ENCODE results near the gene CEP83.
"Not testable (repeated sequence)": the region's sequence is repeated elsewhere in the genome, so short reads cannot be mapped to it uniquely, and the experiment has no call there.

CEP83 gene

GRCh38 chr12:94459728-94460615 lies at the start of gene CEP83:
CEP83 (minus strand) TSS chr12:94459867; CDS start chr12:94412490, 47,377 bp downstream.
- peak; percentile 67 to 73 for DNase-seq (ENCODE audit: low read depth in 2 of 2)

DNA sequence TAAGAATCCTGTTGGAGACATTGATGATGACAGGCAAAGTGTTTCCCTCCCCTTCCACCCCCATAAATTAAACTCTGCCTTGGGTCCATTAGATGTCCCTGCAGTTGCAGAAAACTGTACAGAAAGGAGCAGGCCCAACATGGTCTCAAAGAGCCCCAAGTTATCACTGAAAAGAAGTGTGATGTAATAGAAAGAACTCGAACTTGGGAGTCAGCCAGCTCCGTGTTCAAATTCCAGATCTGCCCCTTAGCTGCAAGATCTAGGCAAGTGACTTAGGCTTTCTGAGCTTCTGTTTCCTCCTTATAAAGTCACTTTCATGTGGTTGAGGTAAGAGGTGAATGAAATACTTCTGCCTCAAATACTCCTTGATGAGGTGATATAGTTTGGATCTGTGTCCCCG lies 49.6 kb upstream of the CEP83 start:
- DNase-seq (ENCODE audit: low read depth in 2 of 2): no peak

- no peak for DNase-seq (ENCODE audit: low read depth in 2 of 2)
Measured at GRCh38 chr12:94507455-94507854, 47.8 kb upstream of the CEP83 start.

DNA sequence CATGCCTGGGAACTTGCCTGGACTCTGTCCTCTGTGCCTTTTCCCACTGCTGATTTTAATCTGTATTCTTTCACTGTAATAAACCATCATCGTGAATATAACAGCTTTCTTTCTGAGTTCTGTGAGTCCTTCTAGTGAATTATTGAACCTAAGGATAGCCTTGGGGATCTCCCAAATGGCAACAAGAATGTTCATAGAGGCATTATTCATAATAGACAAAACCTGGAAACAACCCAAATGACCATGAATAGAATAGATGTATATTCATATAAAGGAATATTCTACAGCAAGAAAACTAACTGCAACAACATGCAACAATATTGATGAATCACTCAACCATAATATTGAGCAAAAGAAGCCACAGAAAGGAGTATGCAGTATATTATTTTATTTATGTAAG lies 44.7 kb upstream of the CEP83 start:
- DNase-seq (ENCODE audit: low read depth in 2 of 2): no peak

GRCh38 chr12:94503619-94504018 lies 44.0 kb upstream of the CEP83 start:
- no peak for DNase-seq (ENCODE audit: low read depth in 2 of 2)

- no peak for DNase-seq (ENCODE audit: low read depth in 2 of 2)
Measured at GRCh38 chr12:94500831-94501567, 41.3 kb upstream of the CEP83 start.

DNA sequence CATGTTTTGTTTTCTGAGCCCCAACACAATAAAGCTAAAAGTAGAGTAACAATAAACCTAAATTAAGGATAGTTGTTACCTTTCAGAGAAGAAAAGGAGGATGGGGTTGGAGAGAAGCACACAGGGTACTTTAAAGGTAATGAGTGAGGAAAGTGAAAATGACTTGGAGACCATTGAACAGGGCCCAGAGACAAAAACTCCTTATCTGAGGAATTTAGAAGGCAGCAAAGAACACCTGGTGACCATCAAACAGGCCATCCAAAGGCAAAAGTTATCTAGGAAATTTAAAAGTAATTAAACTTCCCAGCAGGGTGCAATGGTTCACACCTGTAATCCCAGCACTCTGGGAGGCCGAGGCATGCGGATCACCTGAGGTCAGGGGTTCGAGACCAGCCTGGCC lies 39.0 kb upstream of the CEP83 start:
- DNase-seq (ENCODE audit: low read depth in 2 of 2): no peak

DNA sequence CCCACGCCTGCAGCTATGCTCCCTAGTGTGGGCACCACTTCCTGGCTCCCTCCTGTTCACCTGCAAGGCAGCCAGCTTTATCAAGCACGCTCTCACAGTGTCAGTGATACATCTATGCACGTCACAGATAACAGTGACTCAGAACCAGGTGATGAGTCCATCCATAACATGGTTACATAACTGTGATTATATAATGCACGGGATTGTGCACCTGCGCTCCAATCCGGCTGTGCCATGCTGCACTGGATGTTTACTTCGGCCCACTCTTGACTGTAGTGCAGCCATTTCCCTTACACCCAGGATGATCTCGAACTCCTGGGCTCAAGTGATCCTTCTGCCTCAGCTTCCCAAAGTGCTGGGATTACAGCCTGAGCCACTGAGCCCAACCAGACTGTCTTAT lies 38.4 kb upstream of the CEP83 start:
- DNase-seq (ENCODE audit: low read depth in 2 of 2): no peak

DNA sequence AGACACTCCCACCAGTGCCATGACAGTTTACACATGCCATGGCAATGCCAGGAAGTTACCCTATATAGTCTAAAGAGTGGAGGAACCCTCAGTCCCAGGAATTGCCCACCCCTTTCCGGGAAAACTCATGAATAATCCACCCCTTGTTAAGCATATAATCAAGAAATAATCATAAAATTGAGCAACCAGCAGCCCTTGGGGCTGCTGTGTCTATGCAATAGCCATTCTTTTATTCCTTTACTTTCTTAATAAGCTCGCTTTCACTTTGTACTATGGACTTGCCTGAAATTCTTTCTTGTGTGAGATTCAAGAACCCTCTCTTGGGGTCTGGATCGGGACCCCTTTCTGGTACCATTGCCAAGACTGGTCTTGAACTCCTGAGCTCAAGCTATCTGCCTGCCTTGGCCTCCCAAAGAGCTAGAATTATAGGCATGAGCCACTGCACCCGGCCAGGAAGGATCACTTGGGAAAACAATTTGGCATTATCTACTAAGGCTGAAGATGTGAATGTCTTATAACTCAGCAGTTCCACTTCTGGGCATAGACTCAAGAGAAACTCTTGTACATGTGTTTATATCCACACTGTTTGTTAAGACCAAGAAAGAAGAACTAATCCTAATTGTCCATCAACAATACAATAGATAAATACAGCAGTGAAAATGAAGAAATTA lies 35.9 kb upstream of the CEP83 start:
- DNase-seq (ENCODE audit: low read depth in 2 of 2): no peak

GRCh38 chr12:94491489-94491888 lies 31.8 kb upstream of the CEP83 start:
- DNase-seq (ENCODE audit: low read depth in 2 of 2): no peak

GRCh38 chr12:94488463-94488862 lies 28.8 kb upstream of the CEP83 start:
- DNase-seq (ENCODE audit: low read depth in 2 of 2): no peak

GRCh38 chr12:94481734-94482133 lies 22.1 kb upstream of the CEP83 start:
- DNase-seq (ENCODE audit: low read depth in 2 of 2): no peak

GRCh38 chr12:94469522-94469921 lies 9.9 kb upstream of the CEP83 start:
- no peak for DNase-seq (ENCODE audit: low read depth in 2 of 2)

DNA sequence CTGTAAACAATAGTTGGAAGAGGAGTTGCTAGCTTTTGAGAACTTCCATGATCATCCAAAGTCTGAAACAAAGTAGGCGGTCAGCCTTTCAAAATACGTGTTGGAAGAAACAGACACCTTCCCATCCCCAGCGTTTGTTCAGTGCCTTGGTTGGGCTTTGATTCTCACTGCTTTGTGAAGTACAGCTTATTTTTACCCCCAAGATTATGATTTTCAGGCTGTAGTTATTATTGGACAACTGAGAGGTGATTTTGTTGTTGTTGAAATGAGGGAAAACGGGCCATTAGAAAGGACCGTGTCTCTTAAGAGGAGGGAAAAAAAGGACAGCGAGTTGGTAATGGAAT lies 921 bp upstream of the CEP83 start:
- DNase-seq (ENCODE audit: low read depth in 2 of 2): no peak

- peak; percentile 2 for DNase-seq (ENCODE audit: low read depth in 2 of 2)
Measured at GRCh38 chr12:94458877-94459727, 565 bp downstream of the CEP83 start.

DNA sequence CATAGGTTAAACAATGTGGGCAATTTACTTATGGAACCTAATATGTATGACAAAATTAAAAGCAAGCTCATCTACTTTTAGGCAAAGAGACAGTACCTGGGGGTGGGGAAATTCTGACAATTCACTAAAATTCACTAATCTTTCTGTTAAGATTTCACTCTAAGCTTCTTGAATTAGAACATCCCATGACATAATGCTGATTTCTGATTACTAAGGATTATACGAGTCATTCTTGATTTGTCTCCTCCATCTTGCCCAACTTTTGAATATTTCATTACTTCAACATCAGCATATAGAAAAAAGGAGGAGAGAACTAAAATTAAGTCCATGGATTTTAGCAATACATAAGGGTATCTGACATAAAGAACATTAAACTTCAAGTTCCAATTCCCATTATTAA lies 2.4 kb downstream of the CEP83 start:
- DNase-seq (ENCODE audit: low read depth in 2 of 2): no peak

DNA sequence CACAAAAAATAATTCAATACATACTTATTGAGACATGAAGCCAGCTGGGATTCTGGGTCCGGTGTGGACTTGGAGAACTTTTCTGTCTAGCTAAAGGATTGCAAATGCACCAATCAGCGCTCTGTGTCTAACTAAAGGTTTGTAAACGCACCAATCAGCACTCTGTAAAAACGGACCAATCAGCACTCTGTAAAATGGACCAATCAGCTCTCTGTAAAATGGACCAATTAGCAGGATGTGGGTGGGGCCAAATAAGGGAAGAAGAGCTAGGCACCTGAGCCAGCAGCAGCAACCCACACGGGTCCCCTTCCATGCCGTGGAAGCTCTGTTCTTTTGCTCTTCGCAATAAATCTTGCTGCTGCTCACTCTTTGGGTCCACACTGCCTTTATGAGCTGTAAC lies 5.3 kb downstream of the CEP83 start:
- not testable (repeated sequence) for DNase-seq (ENCODE audit: low read depth in 2 of 2)

DNA sequence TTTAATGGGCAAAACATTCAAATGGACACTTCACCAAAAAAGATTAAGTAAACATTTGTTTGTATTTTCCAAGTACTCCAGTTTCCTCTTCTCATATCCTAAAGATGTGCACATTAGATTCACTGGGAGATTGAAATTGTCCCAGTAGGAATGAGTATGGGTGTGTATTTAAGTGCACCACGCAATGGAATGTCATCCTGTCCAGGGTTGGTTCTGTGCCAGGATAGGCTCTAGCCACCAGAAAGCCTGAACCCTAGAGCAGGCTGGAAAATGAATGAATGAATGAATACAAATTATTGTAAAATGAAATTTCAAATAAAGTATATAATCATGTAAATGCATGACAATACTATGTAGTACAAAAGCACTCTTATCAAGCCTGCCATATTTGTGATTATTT lies 14.0 kb downstream of the CEP83 start:
- DNase-seq (ENCODE audit: low read depth in 2 of 2): no peak

GRCh38 chr12:94437303-94437702 lies 22.4 kb downstream of the CEP83 start:
- no peak for DNase-seq (ENCODE audit: low read depth in 2 of 2)

DNA sequence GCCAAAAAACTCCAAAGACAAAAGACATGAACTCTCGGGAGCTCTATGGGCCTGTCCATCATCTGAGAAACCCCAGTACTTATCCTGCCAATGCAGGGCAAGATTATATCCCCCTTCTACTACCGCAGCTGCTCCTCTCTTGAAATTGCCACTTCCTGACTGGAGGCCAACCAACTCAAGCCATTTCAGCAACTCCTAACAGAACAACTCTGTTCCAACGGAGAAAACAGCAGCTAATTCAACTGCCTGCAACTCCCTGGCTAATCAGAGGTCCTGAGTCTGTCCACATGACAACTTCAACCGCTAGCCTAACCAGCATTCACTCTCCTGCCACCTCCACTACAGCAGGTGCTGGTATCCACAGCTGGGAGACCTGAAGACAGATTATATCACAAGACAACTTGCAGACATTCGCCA lies 24.1 kb downstream of the CEP83 start:
- DNase-seq (ENCODE audit: low read depth in 2 of 2): no peak

DNA sequence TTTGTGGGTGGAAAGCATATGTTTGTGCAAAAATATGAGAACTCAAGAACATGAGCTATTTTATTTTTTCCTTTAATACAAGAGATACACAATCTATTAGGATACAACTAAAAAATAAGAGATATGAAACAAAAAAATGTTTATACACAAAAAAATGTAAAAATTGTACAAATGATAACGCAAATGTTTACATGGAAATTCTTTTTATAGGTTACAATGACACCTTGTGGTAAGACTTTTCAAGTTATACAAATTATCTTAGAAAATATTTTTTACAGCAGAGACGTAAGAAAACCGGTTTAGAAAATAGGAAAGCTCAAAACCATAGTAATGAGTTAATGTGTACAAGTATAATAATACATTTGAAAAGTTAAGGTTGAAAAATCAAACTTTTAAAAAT lies 25.5 kb downstream of the CEP83 start:
- DNase-seq (ENCODE audit: low read depth in 2 of 2): no peak

DNA sequence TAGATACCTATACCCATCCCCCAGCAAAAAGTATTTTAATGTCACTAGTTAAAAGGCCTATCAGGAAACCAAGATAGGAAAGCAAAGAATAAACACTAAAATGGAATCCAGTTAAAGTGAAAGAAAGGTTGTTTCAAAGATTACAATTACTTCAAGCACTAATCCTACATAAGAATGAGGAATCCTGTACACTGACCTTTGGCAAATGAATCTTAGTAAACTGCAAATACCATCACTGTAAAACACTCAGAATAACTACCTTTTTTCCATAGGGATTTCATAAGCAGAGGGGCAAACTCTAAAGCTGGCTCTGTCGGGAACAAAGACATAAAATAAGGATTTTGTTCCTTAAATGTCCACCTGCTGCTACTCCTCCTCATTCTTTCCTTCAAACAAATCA lies 25.9 kb downstream of the CEP83 start:
- no peak for DNase-seq (ENCODE audit: low read depth in 2 of 2)

Data from fibroblast of skin of left biceps (primary cell).